ENCODE measurements around the gene DYNC1I2.

The DYNC1I2 gene

DNA sequence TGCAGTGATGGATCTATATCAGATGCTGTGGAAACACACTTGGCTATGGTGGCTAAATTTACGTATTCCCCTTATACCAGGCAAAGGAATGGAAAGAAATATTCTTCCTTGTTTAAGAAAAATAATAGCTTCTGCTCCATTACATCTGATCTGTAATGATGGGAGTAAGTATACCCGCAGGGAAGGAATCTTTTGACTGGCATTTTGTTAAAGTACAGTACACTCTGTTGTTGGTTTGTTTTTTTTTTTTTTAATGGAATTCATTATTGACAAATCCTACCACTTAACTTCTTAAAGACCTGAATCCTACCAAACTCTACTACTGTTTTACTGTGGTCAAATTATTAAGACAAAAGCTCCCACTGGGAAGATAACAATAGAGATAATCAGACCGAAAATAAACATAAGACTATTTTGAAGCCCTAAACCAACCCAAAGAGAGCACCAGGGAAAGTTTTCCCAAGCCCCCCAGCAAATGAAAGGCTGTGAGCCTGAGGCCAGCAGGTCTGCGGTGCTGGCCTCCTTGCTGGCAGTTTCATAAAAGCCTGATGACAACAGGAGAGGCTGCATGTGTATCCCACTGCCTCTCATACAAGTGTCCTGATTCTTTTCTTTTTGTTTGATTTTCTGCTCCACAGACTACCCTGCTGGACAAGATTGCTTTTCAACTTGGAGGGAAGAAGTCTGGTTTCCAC is 105.8 kb downstream of the DYNC1I2 start:
- no peaks in the 10 kb centered on the region for H3K4me1 Mint-ChIP-seq
- H3K4me3 Mint-ChIP-seq, result no peak overlapping the region
- H3K36me3 Mint-ChIP-seq (ENCODE audit: insufficient read depth), result peaks cover 26% of the 10 kb centered on the region
- H3K27me3 Mint-ChIP-seq, result no peaks in the 10 kb centered on the region
- no peaks in the 10 kb centered on the region for H3K9me3 Mint-ChIP-seq
- DNase-seq (ENCODE audit: low spot score in 2 of 2) (no peak), ATAC-seq (replicated peaks; ENCODE audit: extremely low read depth, poor library complexity, severe bottlenecking) (no peak)
- no peak overlapping the region for H3K27ac Mint-ChIP-seq (ENCODE audit: low read depth)

DNA sequence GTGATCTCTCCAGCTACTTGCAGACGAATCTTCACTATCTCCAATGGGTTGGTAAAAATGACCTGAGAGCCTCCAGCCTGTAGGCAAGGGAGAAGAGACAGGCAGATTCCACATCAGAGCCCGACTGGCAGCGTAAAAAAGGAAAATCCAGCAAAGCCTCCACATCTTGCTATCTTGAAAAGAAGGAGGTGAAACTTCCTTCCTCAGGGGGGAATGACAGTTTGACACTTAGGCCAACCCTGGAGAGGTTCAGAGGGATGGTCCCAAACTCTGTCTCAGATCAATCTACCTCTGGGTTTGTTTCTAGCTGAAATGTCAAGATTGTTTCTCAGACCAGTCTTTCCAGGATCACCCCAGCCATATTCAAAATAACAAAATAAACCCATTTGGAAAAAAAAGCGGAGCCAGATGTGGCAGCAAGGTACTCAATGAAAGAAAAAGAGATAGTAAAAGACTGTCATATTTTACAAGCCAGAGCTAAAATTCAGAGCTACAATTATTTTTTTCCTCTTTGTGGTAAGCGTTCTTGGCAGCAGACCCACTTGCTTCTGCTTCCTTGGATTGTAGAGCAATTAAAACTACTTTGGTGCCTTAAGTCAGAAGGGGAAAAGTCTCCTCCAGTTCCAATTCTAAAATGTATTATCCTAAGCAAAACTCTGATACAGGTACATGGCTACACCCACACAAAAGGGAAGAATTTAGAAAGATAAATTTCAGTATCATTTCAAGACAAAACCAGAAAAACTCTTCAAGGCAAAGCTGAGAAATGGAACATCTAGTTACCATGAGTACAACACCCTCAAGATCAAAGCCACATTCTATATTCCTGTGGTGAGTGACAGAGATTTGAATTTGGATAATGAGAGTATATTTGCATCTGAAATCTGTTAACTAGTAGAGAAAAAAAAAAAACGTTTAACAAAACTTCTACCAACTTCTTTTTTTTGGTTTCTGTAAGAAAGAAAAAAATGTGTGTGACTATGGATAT is 106.7 kb downstream of the DYNC1I2 start:
- no peak overlapping the region for H3K4me3 Mint-ChIP-seq
- H3K36me3 Mint-ChIP-seq (ENCODE audit: insufficient read depth), result peaks cover 24% of the 10 kb centered on the region
- DNase-seq (ENCODE audit: low spot score in 2 of 2) (no peak), ATAC-seq (replicated peaks; ENCODE audit: extremely low read depth, poor library complexity, severe bottlenecking) (no peak)
- H3K4me1 Mint-ChIP-seq, result no peaks in the 10 kb centered on the region
- H3K9me3 Mint-ChIP-seq, result no peaks in the 10 kb centered on the region
- H3K27ac Mint-ChIP-seq (ENCODE audit: low read depth), result no peak overlapping the region
- H3K27me3 Mint-ChIP-seq, result no peaks in the 10 kb centered on the region

DNA sequence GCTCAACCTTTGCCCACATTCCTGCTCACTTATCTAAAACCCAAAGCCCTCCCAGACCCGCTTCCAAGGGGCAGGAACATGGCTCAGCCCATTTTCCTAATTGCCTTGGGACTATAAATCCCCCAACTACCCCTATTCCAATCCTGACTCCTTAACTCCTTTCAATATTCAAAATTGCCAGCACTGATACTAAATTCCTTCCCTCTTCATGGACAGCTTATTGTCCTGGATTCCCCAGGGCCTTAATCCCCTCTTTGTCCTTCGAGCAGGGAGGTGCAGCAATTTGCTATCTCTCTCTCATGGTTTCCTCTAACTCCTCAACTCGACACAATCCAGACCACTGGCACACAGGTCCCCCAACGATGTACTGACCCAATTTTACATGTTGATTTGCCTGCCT is 107.6 kb downstream of the DYNC1I2 start:
- Mint-ChIP-seq H3K27ac (ENCODE audit: low read depth) (peak overlapping the region; percentile 6), H3K27me3 (no peaks in the 10 kb centered on the region), H3K36me3 (ENCODE audit: insufficient read depth) (peaks cover 24% of the 10 kb centered on the region), H3K9me3 (no peaks in the 10 kb centered on the region), H3K4me3 (no peak overlapping the region), H3K4me1 (no peaks in the 10 kb centered on the region)
- ATAC-seq (replicated peaks; ENCODE audit: extremely low read depth, poor library complexity, severe bottlenecking), result no peak
- no peak for DNase-seq (ENCODE audit: low spot score in 2 of 2)
